PC-9 (cell line): ENCODE data around the gene ARHGAP18. TPM values are rescaled to one million over a fixed set of nuclear protein-coding genes. Genes with fewer than 3 reads are reported as not detected.

ENCODE experiments used
- BruUV-seq: library from RNA; stranded (reverse); fragments of 400-500 nt; replicated peaks from 2 replicates; lab custom pipeline; 2021; lab: Mats Ljungman, UMichigan
- CTCF ChIA-PET: fragments of 300-600 bp; sonication (Branson Sonifier 250); formaldehyde crosslinking; loops from one replicate; lab custom pipeline; 2022; ENCODE audit warnings: antibody characterized with exemption; lab: Charles Lee
- POLR2A ChIA-PET: fragments of 300-600 bp; sonication (Branson Sonifier 250); formaldehyde crosslinking; loops from one replicate; lab custom pipeline; 2022; ENCODE audit warnings: antibody characterized with exemption; ENCODE audit not compliant: unreplicated experiment; lab: Charles Lee
- DNase-seq, 2 experiments: peaks; one replicate each; pipeline versions ENCODE4 v3.0.0 to v3.0.0-alpha.2; 2015 to 2022; ENCODE audit warnings: mixed read lengths in 1 of 2
- H2AFZ ChIP-seq: fragments of 200-600 bp; sonication (generic); 2 replicates; pipeline ENCODE4 v1.8.1; 2017; ENCODE audit warnings: antibody characterized with exemption
- H3F3A ChIP-seq: fragments of 200-600 bp; sonication (generic); 2 replicates; pipeline ENCODE4 v1.8.1; 2017; ENCODE audit warnings: antibody characterized with exemption, mild to moderate bottlenecking, low read depth; ENCODE audit not compliant: insufficient read depth
- H3K27ac ChIP-seq: fragments of 200-600 bp; sonication (generic); 2 replicates; pipeline ENCODE4 v1.6.1; 2016; ENCODE audit warnings: mixed run types
- H3K27me3 ChIP-seq: fragments of 200-600 bp; sonication (generic); 2 replicates; pipeline ENCODE4 v1.6.1; 2016; ENCODE audit warnings: low read depth, mixed run types; ENCODE audit not compliant: insufficient read depth
- H3K36me3 ChIP-seq: fragments of 200-600 bp; sonication (generic); 2 replicates; pipeline ENCODE4 v1.6.1; 2016; ENCODE audit warnings: low read depth, mixed run types
- H3K4me1 ChIP-seq: fragments of 200-600 bp; sonication (generic); replicated peaks from 2 replicates; pipeline ENCODE4 v1.6.1; 2016; ENCODE audit warnings: mixed run types; ENCODE audit not compliant: insufficient read depth
- H3K4me2 ChIP-seq: fragments of 200-600 bp; sonication (generic); 2 replicates; pipeline ENCODE4 v1.6.1; 2017; ENCODE audit warnings: mixed run types
- H3K4me3 ChIP-seq: fragments of 200-600 bp; sonication (generic); 2 replicates; pipeline ENCODE4 v1.6.1; 2016; ENCODE audit warnings: mixed run types
- H3K79me2 ChIP-seq: fragments of 200-600 bp; sonication (generic); 2 replicates; pipeline ENCODE4 v1.6.1; 2017; ENCODE audit warnings: low read depth, mixed run types
- H3K9me2 ChIP-seq: fragments of 200-600 bp; sonication (generic); 2 replicates; pipeline ENCODE4 v1.8.1; 2017; ENCODE audit warnings: mild to moderate bottlenecking; ENCODE audit not compliant: insufficient read depth
- H3K9me3 ChIP-seq: fragments of 200-600 bp; sonication (generic); 2 replicates; pipeline ENCODE4 v1.8.1; 2016; ENCODE audit warnings: low read depth; ENCODE audit not compliant: insufficient read depth
- H4K20me1 ChIP-seq: fragments of 200-600 bp; sonication (generic); 2 replicates; pipeline ENCODE4 v1.8.1; 2017; ENCODE audit not compliant: insufficient read depth
- EZH2 ChIP-seq: fragments of 200-600 bp; sonication (generic); IDR thresholded peaks from 2 replicates; pipeline ENCODE4 v1.8.0; 2017; ENCODE audit warnings: antibody characterized with exemption, low read depth
- intact Hi-C: fragments of 100-400 bp; cut with micrococcal nuclease; formaldehyde crosslinking; loops from one replicate; pipeline ENCODE4 v1.10.0; 2022; ENCODE audit not compliant: unreplicated experiment
- total RNA-seq: library from RNA; stranded (reverse); gene quantifications from 2 replicates; pipeline ENCODE4 v1.2.3, GENCODE V29; 2021
- TF ChIP-seq, protein P1 (sequence below): fragments of 200-600 bp; sonication (generic); conservative IDR thresholded peaks from 2 replicates; pipeline ENCODE4 v1.6.1; 2017; ENCODE audit warnings: mixed run types, antibody characterized with exemption, mild to moderate bottlenecking, moderate library complexity

Gene ARHGAP18
- total RNA-seq, 1 experiment from 2014 or later: 15.0 TPM

DNA sequence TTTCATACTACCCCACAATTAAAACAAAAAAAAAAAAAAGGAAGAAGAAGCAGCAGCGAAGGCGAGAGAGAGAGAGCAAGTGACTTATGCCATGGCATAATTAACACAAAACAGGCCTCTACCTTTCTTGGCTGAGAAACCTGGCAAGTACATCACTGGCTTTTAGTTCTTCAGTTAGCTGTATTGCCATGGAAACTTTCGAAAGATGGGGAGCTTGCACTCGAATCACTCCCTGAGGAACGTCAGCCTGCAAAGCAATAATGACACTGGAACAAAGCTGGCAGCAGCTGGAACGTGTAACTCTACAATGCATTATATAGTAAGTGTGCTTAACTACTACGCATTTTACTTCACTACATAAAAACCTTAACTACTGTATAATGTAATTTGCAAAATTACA, 126.1 kb downstream of the ARHGAP18 start:
- no peaks in the 10 kb centered on the region for H3K36me3 ChIP-seq

DNA sequence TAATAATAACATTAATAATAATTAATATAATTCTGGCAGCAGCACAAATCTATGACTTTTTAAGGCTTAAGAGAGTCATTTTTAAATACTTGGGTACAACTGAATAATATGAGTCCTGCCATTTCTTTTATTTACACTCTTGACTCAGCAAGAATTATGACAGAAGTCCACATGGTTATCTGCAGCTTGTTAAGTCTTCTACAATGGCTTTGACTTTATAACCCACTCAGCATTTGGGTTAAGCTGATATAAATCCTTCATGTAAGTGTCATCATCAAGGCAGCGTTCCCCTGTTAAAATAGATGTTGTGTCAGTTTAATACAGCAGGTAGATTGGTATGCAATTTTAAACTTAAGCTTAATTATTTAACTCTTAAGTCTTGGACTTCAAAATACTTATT, 131.7 kb downstream of the ARHGAP18 start:
- no peak overlapping the region for H3K4me3 ChIP-seq
- H3K27ac ChIP-seq: no peak overlapping the region
- ChIA-PET CTCF (no interaction called here), POLR2A (no interaction called here)
- peaks cover 6% of the 10 kb centered on the region for H3F3A ChIP-seq
- no peak for TF ChIP-seq EZH2
- TF ChIP-seq, protein P1, sequence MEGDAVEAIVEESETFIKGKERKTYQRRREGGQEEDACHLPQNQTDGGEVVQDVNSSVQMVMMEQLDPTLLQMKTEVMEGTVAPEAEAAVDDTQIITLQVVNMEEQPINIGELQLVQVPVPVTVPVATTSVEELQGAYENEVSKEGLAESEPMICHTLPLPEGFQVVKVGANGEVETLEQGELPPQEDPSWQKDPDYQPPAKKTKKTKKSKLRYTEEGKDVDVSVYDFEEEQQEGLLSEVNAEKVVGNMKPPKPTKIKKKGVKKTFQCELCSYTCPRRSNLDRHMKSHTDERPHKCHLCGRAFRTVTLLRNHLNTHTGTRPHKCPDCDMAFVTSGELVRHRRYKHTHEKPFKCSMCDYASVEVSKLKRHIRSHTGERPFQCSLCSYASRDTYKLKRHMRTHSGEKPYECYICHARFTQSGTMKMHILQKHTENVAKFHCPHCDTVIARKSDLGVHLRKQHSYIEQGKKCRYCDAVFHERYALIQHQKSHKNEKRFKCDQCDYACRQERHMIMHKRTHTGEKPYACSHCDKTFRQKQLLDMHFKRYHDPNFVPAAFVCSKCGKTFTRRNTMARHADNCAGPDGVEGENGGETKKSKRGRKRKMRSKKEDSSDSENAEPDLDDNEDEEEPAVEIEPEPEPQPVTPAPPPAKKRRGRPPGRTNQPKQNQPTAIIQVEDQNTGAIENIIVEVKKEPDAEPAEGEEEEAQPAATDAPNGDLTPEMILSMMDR: no peak
- DNase-seq: no peak
- no TSS peak for BruUV-seq
- no peaks in the 10 kb centered on the region for H3K36me3 ChIP-seq
- no peaks in the 10 kb centered on the region for H3K9me2 ChIP-seq
- H4K20me1 ChIP-seq: no peaks in the 10 kb centered on the region
- no peaks in the 10 kb centered on the region for H3K79me2 ChIP-seq
- intact Hi-C loops: loop anchor here (5.0 to 10.0 kb wide), 5 partner anchors 204 to 1971 kb away; no protein-coding TSS in a partner anchor
- no peak overlapping the region for H3K4me2 ChIP-seq
- H3K9me3 ChIP-seq: no peaks in the 10 kb centered on the region
- no peak overlapping the region for H2AFZ ChIP-seq
- peaks cover 6% of the 10 kb centered on the region for H3K4me1 ChIP-seq
- H3K27me3 ChIP-seq: no peaks in the 10 kb centered on the region

More for the DNA sequence above, 126.1 kb downstream of the ARHGAP18 start:
- TF ChIP-seq, protein P1: no peak
- TF ChIP-seq EZH2: no peak
- DNase-seq: no peak
- H3K27me3 ChIP-seq: no peaks in the 10 kb centered on the region
- no peaks in the 10 kb centered on the region for H3K9me2 ChIP-seq
- intact Hi-C loops: no loop called here
- ChIA-PET CTCF (no interaction called here), POLR2A (no interaction called here)
- no TSS peak for BruUV-seq
- H3K4me3 ChIP-seq: no peak overlapping the region
- H3K27ac ChIP-seq: no peak overlapping the region
- no peak overlapping the region for H2AFZ ChIP-seq
- H3K9me3 ChIP-seq: no peaks in the 10 kb centered on the region
- no peaks in the 10 kb centered on the region for H3K4me1 ChIP-seq
- no peaks in the 10 kb centered on the region for H3K79me2 ChIP-seq
- no peaks in the 10 kb centered on the region for H3F3A ChIP-seq
- no peak overlapping the region for H3K4me2 ChIP-seq
- no peaks in the 10 kb centered on the region for H4K20me1 ChIP-seq

DNA sequence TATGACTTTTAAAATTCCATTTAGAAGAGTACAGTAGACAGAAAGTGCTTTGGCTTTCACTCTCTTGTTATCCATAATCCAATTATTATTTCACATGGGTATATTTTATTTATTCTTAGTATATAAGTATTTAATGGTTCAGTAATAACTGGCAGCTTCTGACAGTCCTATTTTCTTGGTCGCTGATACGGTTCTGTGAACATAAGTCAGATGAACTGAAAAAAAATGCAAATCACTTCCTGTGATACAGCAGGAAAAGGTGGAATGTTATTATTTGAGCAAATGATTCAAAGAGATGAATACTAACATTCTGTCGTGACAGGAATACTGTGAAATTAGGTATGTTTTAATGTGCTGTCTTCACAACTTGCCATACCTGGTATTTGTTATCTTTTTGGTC, 132.3 kb downstream of the ARHGAP18 start:
- no peak for TF ChIP-seq EZH2
- TF ChIP-seq, protein P1: no peak
- BruUV-seq: no TSS peak

More for the DNA sequence above, 132.3 kb downstream of the ARHGAP18 start:
- H3F3A ChIP-seq: peaks cover 6% of the 10 kb centered on the region
- no peaks in the 10 kb centered on the region for H3K9me2 ChIP-seq
- ChIA-PET POLR2A (no interaction called here), CTCF (no interaction called here)
- no peaks in the 10 kb centered on the region for H4K20me1 ChIP-seq
- intact Hi-C loops: loop anchor here (5.0 to 10.0 kb wide), 5 partner anchors 203 to 1970 kb away; no protein-coding TSS in a partner anchor
- no peaks in the 10 kb centered on the region for H3K9me3 ChIP-seq
- no peak overlapping the region for H3K27ac ChIP-seq
- no peaks in the 10 kb centered on the region for H3K27me3 ChIP-seq
- H3K36me3 ChIP-seq: no peaks in the 10 kb centered on the region
- DNase-seq: no peak
- peaks cover 6% of the 10 kb centered on the region for H3K4me1 ChIP-seq
- H2AFZ ChIP-seq: no peak overlapping the region
- no peak overlapping the region for H3K4me2 ChIP-seq
- H3K79me2 ChIP-seq: no peaks in the 10 kb centered on the region
- H3K4me3 ChIP-seq: no peak overlapping the region
